B cell (primary cell): ENCODE results near the gene RRBP1. TPM values are rescaled to one million over a fixed set of nuclear protein-coding genes. Genes with fewer than 3 reads are reported as not detected.

ENCODE experiments used
- ATAC-seq: fragments of 200-7000 bp; cut with Tn5 transposase; one replicate; pipeline ENCODE4 v1.10.0; 2021; ENCODE audit warnings: low read depth, mild to moderate bottlenecking, moderate number of reproducible peaks, moderate library complexity
- CTCF ChIA-PET: fragments of 350-600 bp; sonication (Branson Sonifier 250); formaldehyde crosslinking; loops from one replicate; lab custom pipeline; 2021; ENCODE audit warnings: antibody characterized with exemption, inconsistent platforms; lab: Charles Lee
- POLR2A ChIA-PET: fragments of 350-600 bp; sonication (Branson Sonifier 250); formaldehyde crosslinking; loops from one replicate; lab custom pipeline; 2021; ENCODE audit warnings: antibody characterized with exemption; lab: Charles Lee
- DNase-seq: peaks from one replicate; pipeline ENCODE4 v3.0.0; 2013
- H2AFZ ChIP-seq: 2 replicates; pipeline ENCODE4 v1.6.1; 2012; ENCODE audit warnings: mild to moderate bottlenecking, low read depth, low read length; ENCODE audit not compliant: insufficient read depth, poor library complexity, severe bottlenecking
- H3K27ac ChIP-seq, 2 donors: 1 replicate in 1 of 2; 2 replicates in 1 of 2; pipeline ENCODE4 v1.5.1; 2012 to 2013; ENCODE audit warnings: low read length in 2 of 2, mild to moderate bottlenecking in 2 of 2, moderate library complexity in 1 of 2
- H3K27me3 ChIP-seq, 4 experiments: fragments of 200-600 bp in 1 of 4; sonication (generic) in 1 of 4; replicated peaks in 1 of 4; 1 replicate in 2 of 4; 2 replicates in 2 of 4; pipeline versions ENCODE4 v1.6.1 to v1.7.0; 2013 to 2016; ENCODE audit warnings: low read length in 3 of 4, mild to moderate bottlenecking in 2 of 4, mixed read lengths in 1 of 4, moderate library complexity in 1 of 4; ENCODE audit not compliant: insufficient read depth in 4 of 4, control insufficient read depth in 3 of 4; ENCODE audit errors: control extremely low read depth in 1 of 4
- H3K36me3 ChIP-seq, 2 experiments: replicated peaks in 1 of 2; 1 replicate in 1 of 2; 2 replicates in 1 of 2; pipeline versions ENCODE4 v1.6.1 to v1.7.1; 2013; ENCODE audit warnings: low read length in 1 of 2; ENCODE audit not compliant: insufficient read depth in 2 of 2, control insufficient read depth in 1 of 2; ENCODE audit errors: control extremely low read depth in 1 of 2, extremely low read depth in 1 of 2
- H3K4me1 ChIP-seq, 2 donors: fragments of 200-600 bp in 1 of 2; sonication (generic) in 1 of 2; 1 replicate in 1 of 2; 2 replicates in 1 of 2; pipeline versions ENCODE4 v1.5.1 to v1.6.1; 2013 to 2017; ENCODE audit warnings: low read length in 2 of 2; ENCODE audit not compliant: control insufficient read depth in 2 of 2, insufficient read depth in 2 of 2
- H3K4me2 ChIP-seq: replicated peaks from 2 replicates; pipeline ENCODE3; 2012; ENCODE audit warnings: mild to moderate bottlenecking, low read depth, low read length; ENCODE audit not compliant: poor library complexity, severe bottlenecking
- H3K4me3 ChIP-seq, 5 experiments: fragments of 200-600 bp in 1 of 5; sonication (generic) in 1 of 5; 1 replicate in 3 of 5; 2 replicates in 2 of 5; pipeline versions ENCODE4 v1.5.1 to v1.7.0; 2011 to 2016; ENCODE audit warnings: low read length in 4 of 5, mild to moderate bottlenecking in 4 of 5, low read depth in 2 of 5, control low read depth in 1 of 5, moderate library complexity in 1 of 5; ENCODE audit not compliant: insufficient read depth in 1 of 5; ENCODE audit errors: control extremely low read depth in 1 of 5, extremely low read depth in 1 of 5
- H3K79me2 ChIP-seq: fragments of 200-600 bp; sonication (generic); one replicate; pipeline ENCODE4 v1.6.0; 2016; ENCODE audit warnings: low read length; ENCODE audit not compliant: control insufficient read depth, insufficient read depth
- H3K9ac ChIP-seq: fragments of 200-600 bp; sonication (generic); 2 replicates; pipeline ENCODE4 v1.6.1; 2017; ENCODE audit warnings: mild to moderate bottlenecking, low read length, moderate library complexity
- H3K9me3 ChIP-seq, 3 donors: one replicate each; pipeline versions ENCODE4 v1.6.1 to v1.7.1; 2013; ENCODE audit warnings: low read length in 2 of 3; ENCODE audit not compliant: control insufficient read depth in 2 of 3, insufficient read depth in 1 of 3; ENCODE audit errors: control extremely low read depth in 1 of 3
- H4K20me1 ChIP-seq: 2 replicates; pipeline ENCODE4 v1.6.0; 2012; ENCODE audit warnings: mild to moderate bottlenecking, low read length; ENCODE audit not compliant: insufficient read depth, control insufficient read depth, poor library complexity, severe bottlenecking
- H3K27ac Mint-ChIP-seq: one replicate; pipeline ENCODE4 v1.8.0; 2021; ENCODE audit warnings: mixed read lengths
- H3K27me3 Mint-ChIP-seq: one replicate; pipeline ENCODE4 v1.8.0; 2021; ENCODE audit warnings: mixed read lengths
- H3K4me1 Mint-ChIP-seq: one replicate; pipeline ENCODE4 v1.8.0; 2021; ENCODE audit warnings: mixed read lengths
- H3K4me3 Mint-ChIP-seq: one replicate; pipeline ENCODE4 v1.8.0; 2021; ENCODE audit warnings: mixed read lengths
- H3K9me3 Mint-ChIP-seq: one replicate; pipeline ENCODE4 v1.8.0; 2022; ENCODE audit warnings: mixed read lengths; ENCODE audit not compliant: insufficient read depth
- CTCF ChIP-seq: fragments of 200-600 bp; IDR thresholded peaks from one replicate; pipeline ENCODE4 v1.8.0; 2022; ENCODE audit warnings: antibody characterized with exemption, mild to moderate bottlenecking
- EZH2 ChIP-seq: IDR thresholded peaks from 2 replicates; pipeline ENCODE4 v1.6.1; 2012; ENCODE audit warnings: borderline replicate concordance, low read depth, mild to moderate bottlenecking, moderate library complexity, low read length; ENCODE audit not compliant: insufficient read depth, poor library complexity, severe bottlenecking
- WGBS: methylation state at CpG from one replicate; pipeline ENCODE4 v1.1.5; 2013; ENCODE audit warnings: missing lambda C conversion rate; ENCODE audit not compliant: insufficient coverage; 5-methylcytosine and 5-hydroxymethylcytosine counted together
- intact Hi-C: fragments of 100-400 bp; cut with micrococcal nuclease; formaldehyde crosslinking; loops from one replicate; pipeline ENCODE4 v1.10.0; 2022
- polyA plus RNA-seq: library from polyadenylated mRNA; depleted of rRNA; stranded (reverse); fragments of >200 nt; gene quantifications from 2 replicates; pipeline ENCODE4 v1.2.3, GENCODE V29; 2012
- total RNA-seq, 2 donors: library from RNA; stranded (reverse); fragments of 120-200 nt in 1 of 2; gene quantifications; 1 replicate in 1 of 2; 2 replicates in 1 of 2; pipeline versions ENCODE4 v1.2.3 to v1.2.4, GENCODE V29; 2013 to 2022

The RRBP1 gene
- total and polyA plus RNA-seq, 2 donors (not counting 1 experiment from before 2014, with no cell fraction given) = 10.9 to 27.5 TPM

GRCh38 chr20:17700637-17701036 lies 18.6 kb upstream of the RRBP1 start:
- H3K9ac ChIP-seq = no peak overlapping the region
- Mint-ChIP-seq H3K4me3 (no peak overlapping the region), H3K9me3 (no peaks in the 10 kb centered on the region), H3K27me3 (peaks cover 6% of the 10 kb centered on the region), H3K4me1 (no peaks in the 10 kb centered on the region), H3K27ac (no peak overlapping the region)
- no peak overlapping the region for H3K27ac ChIP-seq
- no peak overlapping the region for H3K4me3 ChIP-seq
- no peak overlapping the region for H2AFZ ChIP-seq
- no peak for DNase-seq
- H3K4me2 ChIP-seq = no peak overlapping the region
- 90% methylated on average over 6 of the region's 7 CpGs for WGBS
- no peaks in the 10 kb centered on the region for H3K4me1 ChIP-seq
- H3K27me3 ChIP-seq = no peaks in the 10 kb centered on the region
- ChIA-PET CTCF (no interaction called here), POLR2A (no interaction called here)
- no peaks in the 10 kb centered on the region for H4K20me1 ChIP-seq
- peaks cover 0 to 4% (median 0%) of the 10 kb centered on the region in 3 donors for H3K9me3 ChIP-seq
- TF ChIP-seq CTCF (no peak), EZH2 (no peak)
- H3K79me2 ChIP-seq = no peaks in the 10 kb centered on the region
- intact Hi-C loops = no loop called here
- H3K36me3 ChIP-seq = no peaks in the 10 kb centered on the region
- no peak for ATAC-seq

GRCh38 chr20:17699931-17700351 lies 17.9 kb upstream of the RRBP1 start, which contains the start of gene BANF2:
Gene BANF2 (plus strand): TSS chr20:17699966. CDS start chr20:17725026, 25,060 bp downstream.
- Histone ChIP-seq H3K4me2 (no peak within 1 kb of the TSS), H3K4me1 (no peaks in the 10 kb centered on the region), H3K27me3 (no peaks in the 10 kb centered on the region), H2AFZ (no peak within 1 kb of the TSS), H3K9ac (no peak within 1 kb of the TSS), H3K9me3 (peaks cover 0 to 2% (median 0%) of the 10 kb centered on the region in 3 donors), H3K27ac (no peak within 1 kb of the TSS), H4K20me1 (no peaks in the 10 kb centered on the region), H3K79me2 (no peaks in the 10 kb centered on the region), H3K36me3 (no peaks in the 10 kb centered on the region), H3K4me3 (no peak within 1 kb of the TSS)
- intact Hi-C loops = no loop called here
- no peak for DNase-seq
- Mint-ChIP-seq H3K4me3 (no peak within 1 kb of the TSS), H3K9me3 (no peaks in the 10 kb centered on the region), H3K27me3 (peaks cover 9% of the 10 kb centered on the region), H3K4me1 (no peaks in the 10 kb centered on the region), H3K27ac (no peak within 1 kb of the TSS)
- no peak for ATAC-seq
- no peak for TF ChIP-seq CTCF
- no peak for TF ChIP-seq EZH2
- ChIA-PET CTCF (no interaction called here), POLR2A (no interaction called here)
- WGBS = 88% methylated on average over 3 of the region's 3 CpGs
